GM12891 (cell line): ENCODE results near the gene DIP2C.

Experiments used
- POLR2A ChIP-seq: IDR thresholded peaks from 2 replicates; pipeline ENCODE4 v1.6.1; 2011; ENCODE audit warnings: low read depth, low read length, control low read depth
- POLR2AphosphoS5 ChIP-seq: IDR thresholded peaks from 2 replicates; pipeline ENCODE4 v1.6.1; 2011; ENCODE audit warnings: low read depth, low read length, control low read depth
- TAF1 ChIP-seq: IDR thresholded peaks from 2 replicates; pipeline ENCODE4 v1.6.1; 2011; ENCODE audit warnings: low read depth, low read length, control low read depth

DNA sequence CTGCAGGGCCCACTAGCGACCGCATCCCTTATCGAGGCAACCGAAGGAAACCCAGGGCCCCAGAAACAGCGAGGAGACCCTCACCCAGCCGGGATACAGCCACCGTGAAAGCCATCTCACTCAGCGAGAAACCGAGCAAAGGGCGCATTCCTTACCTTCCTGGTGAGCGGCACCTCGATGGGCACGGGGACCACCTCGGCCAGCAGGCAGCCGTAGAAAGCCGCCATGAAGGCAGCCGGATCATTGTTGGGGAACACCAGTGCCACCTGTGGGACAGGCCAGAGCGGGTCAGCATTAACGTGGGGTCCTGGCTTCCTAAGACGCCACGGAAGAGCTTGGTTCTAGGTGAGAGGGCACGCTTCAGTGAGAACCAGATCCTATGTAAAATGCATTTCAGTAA, 290.5 kb downstream of the DIP2C start:
- TF ChIP-seq POLR2AphosphoS5 (no peak), POLR2A (no peak), TAF1 (no peak)
